ENCODE measurements around the gene GUCD1. TPM values are rescaled to one million over a fixed set of nuclear protein-coding genes. Genes with fewer than 3 reads are reported as not detected.
A peak's percentile ranks its signal among the peaks of the same experiment; 100 is the strongest.
"Not testable (repeated sequence)": the region's sequence is repeated elsewhere in the genome, so short reads cannot be mapped to it uniquely, and the experiment has no call there.

Gene GUCD1
- total and polyA plus RNA-seq, 2 donors from 2014 or later, result 111 to 150 TPM

DNA sequence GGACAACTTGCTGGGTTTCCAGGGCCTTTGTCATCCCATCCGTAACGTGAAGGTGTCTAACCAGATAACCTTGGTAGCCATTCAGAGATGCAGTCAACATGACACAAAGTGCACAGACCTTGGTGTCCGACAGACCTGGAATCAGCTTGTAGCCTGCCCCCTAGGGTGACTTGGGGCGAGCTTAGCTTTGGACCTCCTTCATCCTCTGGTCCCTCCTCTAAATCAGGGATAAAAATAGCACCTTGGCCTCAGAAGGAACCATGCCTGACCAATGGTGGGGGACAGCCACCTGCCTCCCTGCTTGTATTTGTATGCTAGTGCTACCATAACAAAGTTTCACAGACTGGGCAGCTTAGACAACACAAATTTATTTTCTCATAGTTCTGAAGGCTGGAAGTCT, 4.5 kb upstream of the GUCD1 start:
- H3K27ac ChIP-seq (ENCODE audit: low read depth in 2 of 2, low read length in 2 of 2), result no peak overlapping the region
- FAIRE-seq, result no peak
- H3K9ac ChIP-seq (ENCODE audit: low read length in 3 of 3), result no peak overlapping the region
- TF ChIP-seq CTCF (IDR thresholded peaks at IDR 0.05; ENCODE audit: borderline replicate concordance, extremely low read depth, insufficient read depth), result no peak
- intact Hi-C loops (cut with DNase I), result no loop called here
- DNase-seq, result no peak
- H3K27me3 ChIP-seq (ENCODE audit: control insufficient read depth, insufficient read depth, low read length), result no peaks in the 10 kb centered on the region
- H3K4me1 ChIP-seq (ENCODE audit: control insufficient read depth in 2 of 3, insufficient read depth in 2 of 3, low read depth in 1 of 3, low read length in 3 of 3), result peaks cover 3 to 20% (median 20%) of the 10 kb centered on the region in 3 donors
- H3K4me3 ChIP-seq (ENCODE audit: low read length in 3 of 3), result no peak overlapping the region
- H3K9me3 ChIP-seq (ENCODE audit: control insufficient read depth in 2 of 3, insufficient read depth in 1 of 3, low read length in 3 of 3), result no peaks in the 10 kb centered on the region
- peaks cover 7 to 27% (median 23%) of the 10 kb centered on the region in 3 donors for H3K36me3 ChIP-seq (ENCODE audit: control insufficient read depth in 2 of 3, insufficient read depth in 3 of 3, low read length in 3 of 3)

DNA sequence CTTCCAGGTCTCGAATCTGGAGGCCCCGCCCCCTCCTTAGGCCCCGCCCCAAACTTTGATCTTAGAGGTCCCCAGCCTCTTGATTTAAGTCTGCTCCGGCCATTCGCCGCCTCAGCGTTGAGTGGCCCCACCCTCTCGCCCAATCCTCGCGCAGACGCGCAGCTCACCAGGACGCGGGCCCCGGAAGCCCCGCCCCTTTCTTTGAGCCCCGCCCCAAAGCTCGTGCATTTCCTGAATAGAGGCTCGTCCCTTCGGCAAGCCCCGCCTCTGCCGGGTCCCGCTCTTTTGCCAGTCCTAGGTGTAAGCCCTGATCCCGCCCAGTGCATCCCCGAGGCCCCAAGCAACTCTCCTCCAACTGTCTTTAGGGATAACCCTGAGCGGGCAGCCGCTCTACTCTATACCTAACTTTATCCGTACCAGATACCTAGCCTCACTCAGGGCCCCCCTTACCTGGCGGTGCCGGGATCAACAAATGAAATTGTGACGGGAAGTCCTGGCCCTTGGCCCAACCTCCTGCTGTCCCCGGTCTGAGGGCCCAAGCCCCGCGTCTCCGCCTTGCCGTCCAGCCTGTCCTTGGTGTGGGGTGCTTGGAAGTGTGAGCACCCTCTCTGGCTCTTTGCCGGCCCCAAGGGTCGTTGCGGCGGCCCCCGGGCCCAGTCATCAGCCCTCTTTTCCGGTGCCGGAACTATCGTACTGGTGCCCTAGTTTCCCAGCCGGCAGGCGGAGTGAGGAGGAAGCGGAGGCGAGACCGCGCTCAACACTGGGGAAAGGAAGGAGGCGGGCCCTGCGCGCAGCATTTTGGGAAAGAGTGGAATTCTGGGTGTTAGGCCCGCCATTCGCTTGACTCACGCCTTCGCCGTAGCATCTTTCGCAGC, 464 bp upstream of the GUCD1 start, which contains the start of gene SNRPD3:
Gene SNRPD3, plus strand, starts transcription at position 835 of the 875 bp plus-strand sequence. CDS start 1,676 bp downstream, outside the sequence.
- Histone ChIP-seq H3K27me3 (ENCODE audit: control insufficient read depth, insufficient read depth, low read length) (no peaks in the 10 kb centered on the region), H3K4me1 (ENCODE audit: control insufficient read depth in 2 of 3, insufficient read depth in 2 of 3, low read depth in 1 of 3, low read length in 3 of 3) (peaks cover 3 to 39% (median 29%) of the 10 kb centered on the region in 3 donors), H3K27ac (ENCODE audit: low read depth in 2 of 2, low read length in 2 of 2) (peak within 1 kb of the TSS; percentile 99), H3K9me3 (ENCODE audit: control insufficient read depth in 2 of 3, insufficient read depth in 1 of 3, low read length in 3 of 3) (no peaks in the 10 kb centered on the region), H3K4me3 (ENCODE audit: low read length in 3 of 3) (peak within 1 kb of the TSS; percentile 80 to 98 (median 96)), H3K36me3 (ENCODE audit: control insufficient read depth in 2 of 3, insufficient read depth in 3 of 3, low read length in 3 of 3) (peaks cover 11 to 29% (median 20%) of the 10 kb centered on the region in 3 donors), H3K9ac (ENCODE audit: low read length in 3 of 3) (peak within 1 kb of the TSS; percentile 51 to 97 (median 92))
- DNase-seq, result peak; percentile 99 to 100 (median 100)
- intact Hi-C loops (cut with DNase I), result no loop called here
- no peak for TF ChIP-seq CTCF (IDR thresholded peaks at IDR 0.05; ENCODE audit: borderline replicate concordance, extremely low read depth, insufficient read depth)
- FAIRE-seq, result no peak

DNA sequence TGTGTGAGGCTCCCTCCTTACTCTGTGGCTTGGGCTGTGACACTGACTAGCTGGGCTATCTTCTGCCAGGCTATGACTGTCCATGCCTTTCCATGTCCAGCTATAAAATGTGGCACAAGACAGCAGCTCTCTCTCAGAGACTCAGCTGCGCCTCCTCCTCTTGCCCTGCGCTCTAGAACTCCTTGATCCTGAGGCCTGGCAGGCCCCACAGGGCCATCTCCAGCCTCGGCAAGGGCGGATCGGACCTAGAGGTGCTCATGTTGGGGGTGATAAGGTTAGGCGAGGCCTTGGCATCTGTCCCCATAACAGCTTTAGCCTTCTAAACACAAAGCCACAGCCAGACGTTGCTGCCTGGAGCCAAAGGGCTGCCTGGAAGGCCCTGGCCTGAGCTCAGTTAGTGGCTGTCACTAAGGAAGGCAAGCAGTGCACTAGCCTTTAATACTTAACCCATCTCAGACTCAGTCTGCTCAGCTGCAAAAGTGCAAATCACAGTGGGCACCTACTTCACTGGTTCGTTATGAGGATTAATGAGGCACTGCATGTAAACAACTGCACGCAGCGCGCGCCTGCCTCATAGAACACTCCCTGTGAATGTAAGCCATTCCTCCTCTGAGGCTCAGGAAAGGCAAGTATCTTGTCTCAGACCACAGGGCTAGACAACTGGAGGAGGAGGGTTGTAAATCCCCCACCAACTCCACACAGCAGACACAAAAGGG, 1.2 kb downstream of the GUCD1 start:
- no peaks in the 10 kb centered on the region for H3K9me3 ChIP-seq (ENCODE audit: control insufficient read depth in 2 of 3, insufficient read depth in 1 of 3, low read length in 3 of 3)
- H3K36me3 ChIP-seq (ENCODE audit: control insufficient read depth in 2 of 3, insufficient read depth in 3 of 3, low read length in 3 of 3), result peaks cover 9 to 21% (median 12%) of the 10 kb centered on the region in 3 donors
- FAIRE-seq (no peak), DNase-seq (peak in 2 of 5 donors; percentile 48 to 53)
- H3K4me3 ChIP-seq (ENCODE audit: low read length in 3 of 3), result peak overlapping the region; percentile 65 to 84 (median 79)
- peak overlapping the region; percentile 71 to 97 (median 77) for H3K9ac ChIP-seq (ENCODE audit: low read length in 3 of 3)
- no peak for TF ChIP-seq CTCF (IDR thresholded peaks at IDR 0.05; ENCODE audit: borderline replicate concordance, extremely low read depth, insufficient read depth)
- peaks cover 3 to 47% (median 43%) of the 10 kb centered on the region in 3 donors for H3K4me1 ChIP-seq (ENCODE audit: control insufficient read depth in 2 of 3, insufficient read depth in 2 of 3, low read depth in 1 of 3, low read length in 3 of 3)
- intact Hi-C loops (cut with DNase I), result no loop called here
- peak overlapping the region; percentile 91 to 93 for H3K27ac ChIP-seq (ENCODE audit: low read depth in 2 of 2, low read length in 2 of 2)
- H3K27me3 ChIP-seq (ENCODE audit: control insufficient read depth, insufficient read depth, low read length), result no peaks in the 10 kb centered on the region

DNA sequence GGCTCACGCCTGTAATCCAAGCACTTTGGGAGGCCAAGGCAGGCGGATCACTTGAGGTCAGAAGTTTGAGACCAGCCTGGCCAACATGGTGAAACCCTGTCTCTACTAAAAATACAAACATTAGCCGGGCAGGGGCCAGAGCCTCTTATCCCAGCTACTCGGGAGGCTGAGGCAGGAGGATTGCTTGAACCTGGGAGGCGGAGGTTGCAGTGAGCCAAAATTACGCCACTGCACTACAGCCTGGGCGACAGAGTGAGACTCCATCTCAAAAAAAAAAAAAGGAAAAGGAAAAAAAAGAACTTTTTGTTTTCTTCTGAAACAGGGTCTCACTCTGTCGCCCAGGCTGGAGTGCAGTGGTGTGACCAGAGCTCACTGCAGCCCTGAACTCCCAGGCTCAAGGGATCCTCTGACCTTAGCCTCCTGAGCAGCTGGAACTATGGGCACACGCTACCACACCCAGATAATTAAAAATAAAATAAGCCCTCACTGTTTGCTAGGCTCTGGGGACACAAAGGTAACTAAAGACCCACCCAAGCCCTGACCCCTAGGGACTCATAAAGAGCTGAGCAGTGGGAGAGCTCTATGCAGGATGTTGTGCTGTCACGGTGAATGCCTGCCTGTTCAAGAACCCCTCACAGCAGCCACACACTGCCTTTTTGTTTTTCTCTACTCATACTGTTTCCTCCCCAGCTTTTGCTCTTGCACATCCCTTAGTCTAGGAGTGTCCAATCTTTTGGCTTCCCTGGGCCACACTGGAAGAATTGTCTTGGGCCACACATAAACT, 2.2 kb downstream of the GUCD1 start:
- FAIRE-seq; H3K9me3 ChIP-seq (ENCODE audit: control insufficient read depth in 2 of 3, insufficient read depth in 1 of 3, low read length in 3 of 3); H3K27me3 ChIP-seq (ENCODE audit: control insufficient read depth, insufficient read depth, low read length); intact Hi-C loops (cut with DNase I): not testable (repeated sequence)
- Histone ChIP-seq H3K27ac (ENCODE audit: low read depth in 2 of 2, low read length in 2 of 2) (peak overlapping the region in 1 of 2 donors; percentile 3), H3K36me3 (ENCODE audit: control insufficient read depth in 2 of 3, insufficient read depth in 3 of 3, low read length in 3 of 3) (peaks cover 8 to 20% (median 12%) of the 10 kb centered on the region in 3 donors), H3K4me3 (ENCODE audit: low read length in 3 of 3) (peak overlapping the region in 2 of 3 donors; percentile 65 to 84), H3K4me1 (ENCODE audit: control insufficient read depth in 2 of 3, insufficient read depth in 2 of 3, low read depth in 1 of 3, low read length in 3 of 3) (peaks cover 3 to 50% (median 44%) of the 10 kb centered on the region in 3 donors), H3K9ac (ENCODE audit: low read length in 3 of 3) (peak overlapping the region in 1 of 3 donors; percentile 97)
- DNase-seq, result peak in 1 of 5 donors; percentile 17
